ENCODE results near the gene PRR23E.

PRR23E gene

DNA sequence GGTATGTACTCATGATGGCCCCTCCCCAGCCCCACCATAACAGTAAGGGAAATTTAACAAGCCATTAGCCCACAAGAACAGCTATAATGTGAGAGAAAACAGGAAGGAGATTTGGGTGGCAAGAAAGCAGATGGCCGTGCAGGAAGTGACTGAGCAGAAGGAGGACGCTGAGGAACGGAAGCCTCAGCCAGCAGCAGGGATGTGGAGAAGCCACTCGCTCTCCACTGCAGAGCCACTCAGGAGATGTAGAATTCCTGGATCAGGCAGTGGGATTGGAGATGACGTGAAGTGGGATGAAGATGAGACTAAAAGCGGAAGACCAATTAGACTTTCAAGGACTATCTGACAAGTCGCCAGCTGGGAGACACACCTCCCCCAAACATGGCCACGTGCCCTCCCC, 31.2 kb downstream of the PRR23E start:
- no peaks in the 10 kb centered on the region for H3K27me3 ChIP-seq (ENCODE audit: insufficient read depth, low read length, poor library complexity)
- no peak overlapping the region for H3K4ac ChIP-seq (ENCODE audit: low read depth, low read length)

DNA sequence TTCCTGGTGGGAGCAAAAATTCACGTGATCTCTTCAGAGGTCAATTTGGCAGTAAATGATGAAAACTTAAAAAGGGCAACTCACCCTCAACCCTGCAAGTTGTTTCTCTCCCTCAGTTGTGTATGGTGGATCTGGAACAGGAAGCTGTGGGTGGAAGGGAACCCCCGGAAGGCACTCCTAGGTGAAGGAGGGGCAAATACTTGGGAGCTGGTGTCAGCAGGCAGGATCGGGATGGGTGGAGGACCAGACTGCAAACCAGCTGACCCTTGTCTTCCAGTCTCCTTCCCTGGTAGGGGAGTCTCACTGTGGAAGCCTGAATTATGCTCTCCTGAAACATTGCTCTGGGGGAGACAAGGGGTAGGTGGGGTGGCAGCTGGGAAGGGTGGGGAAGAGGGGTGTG, 33.5 kb downstream of the PRR23E start:
- H3K36me3 ChIP-seq (ENCODE audit: control insufficient read depth, insufficient read depth, low read length) = no peaks in the 10 kb centered on the region
- H3K4ac ChIP-seq (ENCODE audit: low read depth, low read length) = no peak overlapping the region
- H3K79me1 ChIP-seq (ENCODE audit: low read length) = no peaks in the 10 kb centered on the region
- no peak overlapping the region for H2BK15ac ChIP-seq (replicated peaks; ENCODE audit: low read depth)
- no peak overlapping the region for H3K23ac ChIP-seq (ENCODE audit: low read length)
- H3K27me3 ChIP-seq (ENCODE audit: insufficient read depth, low read length, poor library complexity) = no peaks in the 10 kb centered on the region
- no CpG with 5 or more reads among the region's 3 CpGs for WGBS (ENCODE audit: extremely low coverage, insufficient coverage, low lambda C conversion rate)
- H4K8ac ChIP-seq (ENCODE audit: low read depth, low read length) = no peak overlapping the region
- H3K56ac ChIP-seq (ENCODE audit: low read length) = no peak overlapping the region
- H3K27ac ChIP-seq (ENCODE audit: low read depth, low read length) = no peak overlapping the region
- no peak overlapping the region for H2BK120ac ChIP-seq (ENCODE audit: low read depth, low read length)
- H2AK5ac ChIP-seq (ENCODE audit: low read length) = no peak overlapping the region
- no peak overlapping the region for H4K5ac ChIP-seq (ENCODE audit: low read length)
- no peak overlapping the region for H3K18ac ChIP-seq (ENCODE audit: low read length)
- no peak overlapping the region for H2BK5ac ChIP-seq (ENCODE audit: low read length)
- H3K4me3 ChIP-seq (ENCODE audit: low read length) = no peak overlapping the region
- H3K4me2 ChIP-seq (ENCODE audit: low read length) = no peak overlapping the region
- no peaks in the 10 kb centered on the region for H3K79me2 ChIP-seq (ENCODE audit: control insufficient read depth, insufficient read depth, low read length)
- no peak overlapping the region for H3K9ac ChIP-seq (ENCODE audit: low read length)
- H3K4me1 ChIP-seq (ENCODE audit: control insufficient read depth, low read depth, low read length) = no peaks in the 10 kb centered on the region
- DNase-seq = peak; percentile 44

More for the DNA sequence above, 31.2 kb downstream of the PRR23E start:
- Histone ChIP-seq H3K36me3 (ENCODE audit: control insufficient read depth, insufficient read depth, low read length) (no peaks in the 10 kb centered on the region), H4K8ac (ENCODE audit: low read depth, low read length) (no peak overlapping the region), H3K27ac (ENCODE audit: low read depth, low read length) (no peak overlapping the region), H3K18ac (ENCODE audit: low read length) (no peak overlapping the region), H3K4me2 (ENCODE audit: low read length) (no peak overlapping the region), H3K4me1 (ENCODE audit: control insufficient read depth, low read depth, low read length) (no peaks in the 10 kb centered on the region), H2BK15ac (replicated peaks; ENCODE audit: low read depth) (no peak overlapping the region), H2AK5ac (ENCODE audit: low read length) (no peak overlapping the region), H3K23ac (ENCODE audit: low read length) (no peak overlapping the region), H2BK120ac (ENCODE audit: low read depth, low read length) (no peak overlapping the region), H3K79me1 (ENCODE audit: low read length) (no peaks in the 10 kb centered on the region), H3K79me2 (ENCODE audit: control insufficient read depth, insufficient read depth, low read length) (no peaks in the 10 kb centered on the region), H3K56ac (ENCODE audit: low read length) (no peak overlapping the region), H3K4me3 (ENCODE audit: low read length) (no peak overlapping the region), H3K9ac (ENCODE audit: low read length) (no peak overlapping the region), H2BK5ac (ENCODE audit: low read length) (no peak overlapping the region), H4K5ac (ENCODE audit: low read length) (no peak overlapping the region)
- DNase-seq = no peak
- WGBS (ENCODE audit: extremely low coverage, insufficient coverage, low lambda C conversion rate) = no CpG with 5 or more reads among the region's 8 CpGs

- H3K79me1 ChIP-seq (ENCODE audit: low read length) = no peaks in the 10 kb centered on the region
- no peak overlapping the region for H3K4me2 ChIP-seq (ENCODE audit: low read length)
- no peaks in the 10 kb centered on the region for H3K36me3 ChIP-seq (ENCODE audit: control insufficient read depth, insufficient read depth, low read length)
- no peak overlapping the region for H3K23ac ChIP-seq (ENCODE audit: low read length)
- H4K5ac ChIP-seq (ENCODE audit: low read length) = no peak overlapping the region
- no peak overlapping the region for H3K4me3 ChIP-seq (ENCODE audit: low read length)
- no peaks in the 10 kb centered on the region for H3K27me3 ChIP-seq (ENCODE audit: insufficient read depth, low read length, poor library complexity)
- H3K4me1 ChIP-seq (ENCODE audit: control insufficient read depth, low read depth, low read length) = no peaks in the 10 kb centered on the region
- no peak overlapping the region for H3K9ac ChIP-seq (ENCODE audit: low read length)
- no peak overlapping the region for H2AK5ac ChIP-seq (ENCODE audit: low read length)
- H2BK5ac ChIP-seq (ENCODE audit: low read length) = no peak overlapping the region
- H3K56ac ChIP-seq (ENCODE audit: low read length) = peak overlapping the region; percentile 60
- no peak overlapping the region for H3K27ac ChIP-seq (ENCODE audit: low read depth, low read length)
- no peak overlapping the region for H3K18ac ChIP-seq (ENCODE audit: low read length)
- no peaks in the 10 kb centered on the region for H3K79me2 ChIP-seq (ENCODE audit: control insufficient read depth, insufficient read depth, low read length)
- no peak overlapping the region for H4K8ac ChIP-seq (ENCODE audit: low read depth, low read length)
- no peak overlapping the region for H2BK15ac ChIP-seq (replicated peaks; ENCODE audit: low read depth)
- WGBS (ENCODE audit: extremely low coverage, insufficient coverage, low lambda C conversion rate) = no CpG with 5 or more reads among the region's 22 CpGs
- no peak overlapping the region for H3K4ac ChIP-seq (ENCODE audit: low read depth, low read length)
- H2BK120ac ChIP-seq (ENCODE audit: low read depth, low read length) = no peak overlapping the region
- peak; percentile 77 for DNase-seq
Observed at GRCh38 chr3:127226946-127227842, 34.3 kb downstream of the PRR23E start.

DNA sequence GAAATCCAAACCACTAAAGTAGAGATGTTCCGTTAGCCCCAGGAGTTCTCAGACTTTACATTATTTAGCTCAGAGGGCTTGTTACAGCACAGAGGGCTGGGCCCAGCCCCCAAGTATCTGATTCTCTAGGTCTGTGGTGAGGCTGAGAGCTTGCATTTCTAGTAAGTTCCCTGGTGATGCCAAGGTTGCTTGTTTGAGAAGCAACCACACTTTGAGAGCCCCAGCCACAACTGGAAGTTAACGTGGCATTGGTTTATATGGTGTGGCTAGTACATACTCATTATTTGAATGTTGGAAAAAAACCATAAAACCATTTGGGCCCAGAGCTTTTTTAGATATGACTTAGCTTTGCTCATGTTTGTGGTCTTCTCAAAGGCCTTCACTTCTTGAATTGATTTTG, 35.9 kb downstream of the PRR23E start:
- Histone ChIP-seq H3K36me3 (ENCODE audit: control insufficient read depth, insufficient read depth, low read length) (no peaks in the 10 kb centered on the region), H3K4me1 (ENCODE audit: control insufficient read depth, low read depth, low read length) (no peaks in the 10 kb centered on the region), H3K18ac (ENCODE audit: low read length) (no peak overlapping the region), H3K4ac (ENCODE audit: low read depth, low read length) (no peak overlapping the region), H3K27ac (ENCODE audit: low read depth, low read length) (no peak overlapping the region), H3K23ac (ENCODE audit: low read length) (no peak overlapping the region), H3K56ac (ENCODE audit: low read length) (no peak overlapping the region), H3K79me2 (ENCODE audit: control insufficient read depth, insufficient read depth, low read length) (no peaks in the 10 kb centered on the region), H2BK15ac (replicated peaks; ENCODE audit: low read depth) (no peak overlapping the region), H3K27me3 (ENCODE audit: insufficient read depth, low read length, poor library complexity) (no peaks in the 10 kb centered on the region), H3K9ac (ENCODE audit: low read length) (no peak overlapping the region), H4K5ac (ENCODE audit: low read length) (no peak overlapping the region), H3K4me3 (ENCODE audit: low read length) (no peak overlapping the region), H2BK120ac (ENCODE audit: low read depth, low read length) (no peak overlapping the region), H3K4me2 (ENCODE audit: low read length) (no peak overlapping the region), H2AK5ac (ENCODE audit: low read length) (no peak overlapping the region), H3K79me1 (ENCODE audit: low read length) (no peaks in the 10 kb centered on the region), H2BK5ac (ENCODE audit: low read length) (no peak overlapping the region), H4K8ac (ENCODE audit: low read depth, low read length) (no peak overlapping the region)
- no CpG with 5 or more reads among the region's 2 CpGs for WGBS (ENCODE audit: extremely low coverage, insufficient coverage, low lambda C conversion rate)
- DNase-seq = no peak

DNA sequence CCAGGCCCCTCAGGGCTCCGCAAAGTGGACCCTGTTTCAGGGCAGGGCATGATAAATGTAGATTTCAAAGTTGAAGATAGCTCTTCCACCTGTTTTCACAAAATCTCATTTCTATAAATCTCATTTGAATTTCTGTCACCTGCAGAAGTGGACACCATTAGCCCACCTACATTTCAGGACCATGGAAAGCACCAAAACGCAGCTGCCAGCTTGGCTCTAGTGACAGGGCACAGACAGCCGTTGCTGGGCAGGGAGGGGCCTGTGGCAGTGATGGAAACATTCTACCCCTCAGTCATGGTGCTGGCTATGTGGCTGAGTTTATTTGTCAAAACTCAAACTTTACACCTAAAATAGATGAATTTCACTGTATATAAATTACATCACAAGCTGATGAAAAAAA, 40.4 kb downstream of the PRR23E start:
- H3K56ac ChIP-seq (ENCODE audit: low read length) = no peak overlapping the region
- H3K79me1 ChIP-seq (ENCODE audit: low read length) = no peaks in the 10 kb centered on the region
- no peak overlapping the region for H4K5ac ChIP-seq (ENCODE audit: low read length)
- H3K4me2 ChIP-seq (ENCODE audit: low read length) = no peak overlapping the region
- no peak overlapping the region for H2BK120ac ChIP-seq (ENCODE audit: low read depth, low read length)
- H2AK5ac ChIP-seq (ENCODE audit: low read length) = no peak overlapping the region
- H3K4me3 ChIP-seq (ENCODE audit: low read length) = no peak overlapping the region
- no peak overlapping the region for H3K18ac ChIP-seq (ENCODE audit: low read length)
- H3K4me1 ChIP-seq (ENCODE audit: control insufficient read depth, low read depth, low read length) = no peaks in the 10 kb centered on the region
- DNase-seq = peak; percentile 53
- no peak overlapping the region for H3K23ac ChIP-seq (ENCODE audit: low read length)
- no peak overlapping the region for H3K9ac ChIP-seq (ENCODE audit: low read length)
- no peak overlapping the region for H2BK15ac ChIP-seq (replicated peaks; ENCODE audit: low read depth)
- no peaks in the 10 kb centered on the region for H3K79me2 ChIP-seq (ENCODE audit: control insufficient read depth, insufficient read depth, low read length)
- H3K36me3 ChIP-seq (ENCODE audit: control insufficient read depth, insufficient read depth, low read length) = no peaks in the 10 kb centered on the region
- WGBS (ENCODE audit: extremely low coverage, insufficient coverage, low lambda C conversion rate) = no CpG with 5 or more reads among the region's 3 CpGs
- H3K4ac ChIP-seq (ENCODE audit: low read depth, low read length) = no peak overlapping the region
- H4K8ac ChIP-seq (ENCODE audit: low read depth, low read length) = no peak overlapping the region
- H3K27me3 ChIP-seq (ENCODE audit: insufficient read depth, low read length, poor library complexity) = no peaks in the 10 kb centered on the region
- H2BK5ac ChIP-seq (ENCODE audit: low read length) = no peak overlapping the region
- H3K27ac ChIP-seq (ENCODE audit: low read depth, low read length) = no peak overlapping the region

DNA sequence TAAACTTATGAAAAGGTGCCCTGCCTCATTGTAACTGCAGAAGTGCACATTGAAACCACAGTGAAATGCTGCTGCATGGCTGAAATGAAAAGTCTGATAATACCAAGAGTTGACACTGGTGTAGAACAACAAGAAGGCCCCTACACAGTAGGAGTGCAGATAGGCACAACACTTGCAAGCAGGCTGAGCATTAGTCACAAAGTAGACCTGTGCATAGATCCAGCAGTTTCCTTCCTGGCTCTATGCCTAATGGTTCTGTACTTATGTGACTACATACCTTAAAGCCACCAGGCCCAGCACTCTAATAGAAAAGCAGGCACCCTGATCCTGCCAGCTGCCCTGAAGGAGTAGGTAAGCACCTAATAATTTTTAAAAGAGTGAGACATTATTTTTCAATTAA, 41.8 kb downstream of the PRR23E start:
- H3K9ac ChIP-seq (ENCODE audit: low read length) = no peak overlapping the region
- no peak overlapping the region for H3K4me3 ChIP-seq (ENCODE audit: low read length)
- no peaks in the 10 kb centered on the region for H3K79me1 ChIP-seq (ENCODE audit: low read length)
- no peaks in the 10 kb centered on the region for H3K4me1 ChIP-seq (ENCODE audit: control insufficient read depth, low read depth, low read length)
- no peak overlapping the region for H3K27ac ChIP-seq (ENCODE audit: low read depth, low read length)
- H2BK15ac ChIP-seq (replicated peaks; ENCODE audit: low read depth) = no peak overlapping the region
- no peaks in the 10 kb centered on the region for H3K27me3 ChIP-seq (ENCODE audit: insufficient read depth, low read length, poor library complexity)
- no peak overlapping the region for H3K56ac ChIP-seq (ENCODE audit: low read length)
- H2AK5ac ChIP-seq (ENCODE audit: low read length) = no peak overlapping the region
- H3K18ac ChIP-seq (ENCODE audit: low read length) = no peak overlapping the region
- H4K5ac ChIP-seq (ENCODE audit: low read length) = no peak overlapping the region
- H3K4me2 ChIP-seq (ENCODE audit: low read length) = no peak overlapping the region
- H3K4ac ChIP-seq (ENCODE audit: low read depth, low read length) = no peak overlapping the region
- H2BK5ac ChIP-seq (ENCODE audit: low read length) = no peak overlapping the region
- no peaks in the 10 kb centered on the region for H3K79me2 ChIP-seq (ENCODE audit: control insufficient read depth, insufficient read depth, low read length)
- no peaks in the 10 kb centered on the region for H3K36me3 ChIP-seq (ENCODE audit: control insufficient read depth, insufficient read depth, low read length)
- no peak overlapping the region for H3K23ac ChIP-seq (ENCODE audit: low read length)
- H4K8ac ChIP-seq (ENCODE audit: low read depth, low read length) = no peak overlapping the region
- H2BK120ac ChIP-seq (ENCODE audit: low read depth, low read length) = no peak overlapping the region
- DNase-seq = no peak

Data from mesendoderm (in vitro differentiated cells).